Measurements from ENCODE around the gene NTM. TPM values are rescaled to one million over a fixed set of nuclear protein-coding genes. Genes with fewer than 3 reads are reported as not detected.
A peak's percentile ranks its signal among the peaks of the same experiment; 100 is the strongest.

The NTM gene
- total RNA-seq, 1 experiment from 2014 or later, result 9.9 TPM

DNA sequence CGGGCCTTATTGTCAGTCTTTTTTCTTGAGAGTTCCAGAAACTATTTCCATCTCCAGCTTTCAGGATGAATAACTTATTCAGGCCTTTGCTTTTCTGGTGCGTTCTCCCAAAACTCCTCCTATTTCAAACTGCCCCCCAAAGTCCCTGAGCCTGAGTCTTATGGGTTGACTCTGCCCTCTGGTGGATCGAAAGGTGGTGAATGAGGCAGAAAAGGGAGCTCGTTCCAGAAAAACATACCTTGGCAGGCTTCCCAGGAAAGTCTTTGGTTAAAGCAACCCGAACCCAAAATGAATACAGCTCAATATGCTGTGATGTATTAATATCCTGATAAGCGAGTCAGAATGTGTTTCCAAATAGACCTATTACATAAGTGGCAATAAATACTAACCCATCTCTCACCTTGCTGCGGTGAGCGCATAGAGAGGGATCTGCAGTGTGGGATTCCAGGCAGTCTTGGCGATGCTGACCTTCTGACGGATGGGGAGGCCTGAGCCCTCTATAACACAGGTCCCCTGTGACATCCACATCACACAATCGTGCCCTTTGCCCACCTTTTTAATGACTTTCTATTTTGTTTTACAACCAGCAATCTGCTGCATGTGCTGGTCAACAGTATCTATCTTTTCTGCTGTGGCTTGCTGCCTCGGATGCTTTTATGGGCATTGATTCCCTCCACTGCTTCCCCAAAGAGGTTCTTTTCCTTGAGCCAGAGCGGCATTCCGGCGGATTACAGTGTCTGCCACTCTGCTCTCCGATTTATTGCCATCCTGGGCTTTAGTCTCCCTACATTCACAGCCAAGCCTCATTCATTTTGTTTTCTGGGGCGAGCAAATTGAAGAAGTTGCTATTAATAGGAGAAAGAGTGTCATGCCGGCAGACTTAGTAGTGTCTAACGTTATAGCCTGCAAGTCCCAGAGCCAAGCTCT lies 756.8 kb downstream of the NTM start:
- peaks cover 32 to 40% of the 10 kb centered on the region in 2 experiments for H3K4me1 Mint-ChIP-seq

More for the DNA sequence above, 756.8 kb downstream of the NTM start:
- Histone ChIP-seq H3K27ac (ENCODE audit: insufficient read length, low read depth, low read length) (no peak overlapping the region), H3K4me2 (ENCODE audit: insufficient read depth, insufficient read length, low read length) (peak overlapping the region; percentile 66), H3K27me3 (ENCODE audit: insufficient read depth, low read length) (no peaks in the 10 kb centered on the region), H2AFZ (ENCODE audit: low read length) (no peak overlapping the region), H2BK20ac (ENCODE audit: low read depth, low read length, poor library complexity, severe bottlenecking) (no peak overlapping the region), H3K18ac (ENCODE audit: insufficient read length, low read depth, low read length) (no peak overlapping the region), H2AK5ac (ENCODE audit: insufficient read length, low read length) (no peak overlapping the region), H4K8ac (replicated peaks; ENCODE audit: insufficient read length, low read depth, low read length) (no peak overlapping the region), H2BK15ac (ENCODE audit: low read depth, low read length) (no peak overlapping the region), H2BK120ac (ENCODE audit: low read depth, low read length, poor library complexity, severe bottlenecking) (no peak overlapping the region), H3K23ac (ENCODE audit: insufficient read length, low read depth, low read length) (no peak overlapping the region), H3K9me3 (ENCODE audit: control insufficient read depth, low read depth, low read length) (no peaks in the 10 kb centered on the region), H3K79me2 (ENCODE audit: insufficient read depth, low read length) (no peaks in the 10 kb centered on the region; the same call in 1 of the 2 replicates), H3T11ph (ENCODE audit: low read length) (no peak overlapping the region), H4K5ac (ENCODE audit: insufficient read length, low read depth, low read length) (no peak overlapping the region), H3K4me1 (ENCODE audit: insufficient read depth, low read length) (peaks cover 16% of the 10 kb centered on the region; the same call in 1 of the 2 replicates), H3K56ac (ENCODE audit: insufficient read length, low read depth, low read length) (no peak overlapping the region), H3K23me2 (ENCODE audit: insufficient read length, low read depth, low read length, poor library complexity, severe bottlenecking) (no peaks in the 10 kb centered on the region), H2BK5ac (ENCODE audit: insufficient read length, low read length) (no peak overlapping the region), H4K91ac (ENCODE audit: insufficient read length, low read depth, low read length) (no peak overlapping the region), H3K79me1 (ENCODE audit: insufficient read depth, low read depth, low read length, poor library complexity, severe bottlenecking) (no peaks in the 10 kb centered on the region), H3K9ac (ENCODE audit: extremely low read depth, insufficient read length, low read length) (no peak overlapping the region), H3K14ac (ENCODE audit: insufficient read depth, low read length) (no peak overlapping the region), H2BK12ac (ENCODE audit: insufficient read length, low read depth, low read length) (no peak overlapping the region), H3K4ac (ENCODE audit: low read depth, low read length) (no peak overlapping the region), H4K20me1 (ENCODE audit: control insufficient read depth, insufficient read depth, insufficient read length) (no peaks in the 10 kb centered on the region)
- peak; percentile 37 for DNase-seq
- Mint-ChIP-seq H3K9me3 (no peaks in the 10 kb centered on the region), H3K27me3 (ENCODE audit: low read depth) (no peaks in the 10 kb centered on the region; the same call in none of the 2 replicates), H3K36me3 (ENCODE audit: insufficient read depth in 1 of 3, low read depth in 3 of 3) (no peaks in the 10 kb centered on the region), H3K4me3 (no peak overlapping the region), H3K27ac (no peak overlapping the region)
- TF ChIP-seq, protein P1, sequence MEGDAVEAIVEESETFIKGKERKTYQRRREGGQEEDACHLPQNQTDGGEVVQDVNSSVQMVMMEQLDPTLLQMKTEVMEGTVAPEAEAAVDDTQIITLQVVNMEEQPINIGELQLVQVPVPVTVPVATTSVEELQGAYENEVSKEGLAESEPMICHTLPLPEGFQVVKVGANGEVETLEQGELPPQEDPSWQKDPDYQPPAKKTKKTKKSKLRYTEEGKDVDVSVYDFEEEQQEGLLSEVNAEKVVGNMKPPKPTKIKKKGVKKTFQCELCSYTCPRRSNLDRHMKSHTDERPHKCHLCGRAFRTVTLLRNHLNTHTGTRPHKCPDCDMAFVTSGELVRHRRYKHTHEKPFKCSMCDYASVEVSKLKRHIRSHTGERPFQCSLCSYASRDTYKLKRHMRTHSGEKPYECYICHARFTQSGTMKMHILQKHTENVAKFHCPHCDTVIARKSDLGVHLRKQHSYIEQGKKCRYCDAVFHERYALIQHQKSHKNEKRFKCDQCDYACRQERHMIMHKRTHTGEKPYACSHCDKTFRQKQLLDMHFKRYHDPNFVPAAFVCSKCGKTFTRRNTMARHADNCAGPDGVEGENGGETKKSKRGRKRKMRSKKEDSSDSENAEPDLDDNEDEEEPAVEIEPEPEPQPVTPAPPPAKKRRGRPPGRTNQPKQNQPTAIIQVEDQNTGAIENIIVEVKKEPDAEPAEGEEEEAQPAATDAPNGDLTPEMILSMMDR (conservative IDR thresholded peaks at IDR 0.05), result peak; percentile 77
- no CpG with 5 or more reads among the region's 19 CpGs for WGBS (ENCODE audit: extremely low coverage, insufficient read length, low lambda C conversion rate)
